SU-DHL-6 (cell line): ENCODE data around the gene TBL2.
"Not testable (repeated sequence)": the region's sequence is repeated elsewhere in the genome, so short reads cannot be mapped to it uniquely, and the experiment has no call there.

ENCODE experiments used
- H2AFZ ChIP-seq: fragments of 200-600 bp; sonication (generic); 2 replicates; pipeline ENCODE4 v1.6.1; 2014; ENCODE audit warnings: low read depth, mild to moderate bottlenecking, moderate library complexity, mixed read lengths, antibody characterized with exemption, low read length; ENCODE audit not compliant: severe bottlenecking
- H3F3A ChIP-seq: fragments of 200-600 bp; shearing (Covaris generic); 2 replicates; pipeline ENCODE4 v1.6.0; 2016; ENCODE audit warnings: antibody characterized with exemption, mild to moderate bottlenecking; ENCODE audit not compliant: insufficient read depth
- H3K27ac ChIP-seq: fragments of 200-600 bp; sonication (generic); 2 replicates; pipeline ENCODE4 v1.5.1; 2016; ENCODE audit warnings: low read depth, mild to moderate bottlenecking, low read length, moderate library complexity, mixed read lengths
- H3K27me3 ChIP-seq: fragments of 200-600 bp; sonication (generic), shearing (Covaris generic); 2 replicates; pipeline ENCODE4 v1.6.0; 2014; ENCODE audit warnings: mild to moderate bottlenecking, low read length
- H3K36me3 ChIP-seq: fragments of 200-600 bp; sonication (generic); 2 replicates; pipeline ENCODE4 v1.6.1; 2014; ENCODE audit warnings: mild to moderate bottlenecking, low read length, mixed read lengths
- H3K4me2 ChIP-seq: fragments of 300-600, 200-600 bp; shearing (Covaris generic), sonication (generic); 2 replicates; pipeline ENCODE4 v1.6.0; 2014; ENCODE audit warnings: low read length, low read depth, mild to moderate bottlenecking; ENCODE audit not compliant: poor library complexity, severe bottlenecking
- H3K4me3 ChIP-seq: fragments of 200-600 bp; sonication (generic); 2 replicates; pipeline ENCODE4 v1.5.1; 2014; ENCODE audit warnings: antibody characterized with exemption, low read length, mild to moderate bottlenecking, mixed read lengths; ENCODE audit not compliant: insufficient read depth, poor library complexity, severe bottlenecking
- H3K79me2 ChIP-seq: fragments of 200-600 bp; sonication (generic); 2 replicates; pipeline ENCODE4 v1.6.1; 2014; ENCODE audit warnings: mild to moderate bottlenecking, low read length, moderate library complexity; ENCODE audit not compliant: insufficient read depth
- H3K9ac ChIP-seq: fragments of 200-600 bp; sonication (generic); 2 replicates; pipeline ENCODE4 v1.7.0; 2014; ENCODE audit warnings: mild to moderate bottlenecking, low read length
- H3K9me2 ChIP-seq: fragments of 200-600 bp; sonication (generic); replicated peaks from 2 replicates; pipeline ENCODE4 v1.6.1; 2014; ENCODE audit warnings: low read length; ENCODE audit not compliant: insufficient read depth
- H3K9me3 ChIP-seq: fragments of 200-600 bp; sonication (generic); 2 replicates; pipeline ENCODE4 v1.6.1; 2014; ENCODE audit warnings: low read length, mixed read lengths; ENCODE audit not compliant: insufficient read depth
- H4K20me1 ChIP-seq: fragments of 200-600 bp; sonication (generic); 2 replicates; pipeline ENCODE4 v1.6.1; 2014; ENCODE audit warnings: low read depth, mild to moderate bottlenecking, antibody characterized with exemption, low read length, moderate library complexity, mixed read lengths
- EZH2phosphoT487 ChIP-seq: fragments of 200-600 bp; sonication (generic), shearing (Covaris generic); conservative IDR thresholded peaks from 2 replicates; pipeline ENCODE4 v1.6.1; 2018; ENCODE audit warnings: mild to moderate bottlenecking, antibody characterized with exemption, low read length, moderate library complexity, mixed read lengths
- TF ChIP-seq, protein P1 (sequence below): fragments of 200-600 bp; sonication (generic); IDR thresholded peaks from one replicate; pipeline ENCODE4 v1.5.1; 2017; ENCODE audit warnings: antibody characterized with exemption, mild to moderate bottlenecking, low read length, moderate library complexity; ENCODE audit not compliant: insufficient read depth, poor library complexity, severe bottlenecking

TBL2 gene

GRCh38 chr7:73622527-73622908 lies 44.1 kb upstream of the TBL2 start:
- Histone ChIP-seq H4K20me1 (no peaks in the 10 kb centered on the region), H3K9ac (no peak overlapping the region), H3K9me3 (no peaks in the 10 kb centered on the region), H3K4me2 (no peak overlapping the region), H3K4me3 (no peak overlapping the region), H3K79me2 (no peaks in the 10 kb centered on the region), H3F3A (no peaks in the 10 kb centered on the region), H3K27ac (no peak overlapping the region), H2AFZ (no peak overlapping the region), H3K9me2 (no peaks in the 10 kb centered on the region), H3K27me3 (no peaks in the 10 kb centered on the region), H3K36me3 (no peaks in the 10 kb centered on the region)
- TF ChIP-seq, protein P1, sequence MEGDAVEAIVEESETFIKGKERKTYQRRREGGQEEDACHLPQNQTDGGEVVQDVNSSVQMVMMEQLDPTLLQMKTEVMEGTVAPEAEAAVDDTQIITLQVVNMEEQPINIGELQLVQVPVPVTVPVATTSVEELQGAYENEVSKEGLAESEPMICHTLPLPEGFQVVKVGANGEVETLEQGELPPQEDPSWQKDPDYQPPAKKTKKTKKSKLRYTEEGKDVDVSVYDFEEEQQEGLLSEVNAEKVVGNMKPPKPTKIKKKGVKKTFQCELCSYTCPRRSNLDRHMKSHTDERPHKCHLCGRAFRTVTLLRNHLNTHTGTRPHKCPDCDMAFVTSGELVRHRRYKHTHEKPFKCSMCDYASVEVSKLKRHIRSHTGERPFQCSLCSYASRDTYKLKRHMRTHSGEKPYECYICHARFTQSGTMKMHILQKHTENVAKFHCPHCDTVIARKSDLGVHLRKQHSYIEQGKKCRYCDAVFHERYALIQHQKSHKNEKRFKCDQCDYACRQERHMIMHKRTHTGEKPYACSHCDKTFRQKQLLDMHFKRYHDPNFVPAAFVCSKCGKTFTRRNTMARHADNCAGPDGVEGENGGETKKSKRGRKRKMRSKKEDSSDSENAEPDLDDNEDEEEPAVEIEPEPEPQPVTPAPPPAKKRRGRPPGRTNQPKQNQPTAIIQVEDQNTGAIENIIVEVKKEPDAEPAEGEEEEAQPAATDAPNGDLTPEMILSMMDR = no peak
- no peak for TF ChIP-seq EZH2phosphoT487

DNA sequence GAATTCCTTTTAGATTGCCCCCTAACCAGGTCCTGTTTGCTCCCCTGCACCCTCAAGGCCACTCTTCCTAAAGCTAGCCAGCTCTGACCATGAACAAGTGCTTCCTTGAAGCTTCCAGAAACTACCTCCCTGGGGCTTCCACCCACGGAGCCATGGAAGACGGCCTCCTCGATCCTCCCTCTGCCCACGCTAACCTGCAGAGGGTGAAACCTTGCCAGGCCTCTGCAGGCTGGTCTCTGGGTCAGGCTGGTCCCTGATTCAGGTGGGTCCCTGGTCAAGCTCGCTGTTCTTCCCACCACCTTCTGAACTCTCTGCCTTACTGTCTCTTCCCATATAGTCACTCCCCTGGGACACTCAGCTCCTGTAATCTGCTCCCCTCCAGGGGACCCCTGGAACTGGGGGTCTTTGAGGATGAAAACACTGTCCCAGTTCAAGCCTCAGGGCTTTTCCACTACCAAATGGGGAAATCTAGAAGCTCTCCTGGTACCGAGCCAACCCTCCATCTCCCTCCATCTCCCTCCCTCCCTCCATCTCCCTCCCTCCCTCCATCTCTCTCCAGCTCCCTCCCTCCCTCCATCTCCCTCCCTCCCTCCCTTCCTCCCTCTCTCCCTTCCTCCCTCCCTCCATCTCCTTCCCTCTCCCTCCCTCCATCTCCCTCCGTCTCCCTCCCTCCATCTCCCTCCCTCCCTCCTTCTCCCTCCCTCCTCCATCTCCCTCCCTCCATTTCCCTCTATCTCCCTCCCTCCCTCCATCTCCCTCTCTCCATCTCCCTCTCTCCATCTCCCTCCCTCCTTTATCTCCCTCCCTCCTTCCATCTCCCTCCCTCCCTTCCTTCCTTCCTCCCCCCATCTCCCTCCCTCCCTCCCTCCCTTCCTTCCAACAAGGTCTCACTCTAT lies 43.0 kb upstream of the TBL2 start:
- no peak overlapping the region for H3K9ac ChIP-seq
- no peak overlapping the region for H3K4me3 ChIP-seq
- H2AFZ ChIP-seq = no peak overlapping the region
- H3F3A ChIP-seq = no peaks in the 10 kb centered on the region
- H4K20me1 ChIP-seq = no peaks in the 10 kb centered on the region
- no peaks in the 10 kb centered on the region for H3K27me3 ChIP-seq
- H3K27ac ChIP-seq = no peak overlapping the region
- H3K36me3 ChIP-seq = no peaks in the 10 kb centered on the region
- H3K4me2 ChIP-seq = no peak overlapping the region
- TF ChIP-seq EZH2phosphoT487 = no peak
- TF ChIP-seq, protein P1 = no peak
- no peaks in the 10 kb centered on the region for H3K9me3 ChIP-seq
- H3K79me2 ChIP-seq = no peaks in the 10 kb centered on the region
- no peaks in the 10 kb centered on the region for H3K9me2 ChIP-seq

GRCh38 chr7:73619394-73619793 lies 41.0 kb upstream of the TBL2 start:
- not testable (repeated sequence) for H3K9me3 ChIP-seq, H3K4me2 ChIP-seq, H3K79me2 ChIP-seq, H3K36me3 ChIP-seq, H4K20me1 ChIP-seq, H3K4me3 ChIP-seq, H2AFZ ChIP-seq, H3K9ac ChIP-seq, H3F3A ChIP-seq, H3K27ac ChIP-seq, H3K9me2 ChIP-seq, H3K27me3 ChIP-seq

DNA sequence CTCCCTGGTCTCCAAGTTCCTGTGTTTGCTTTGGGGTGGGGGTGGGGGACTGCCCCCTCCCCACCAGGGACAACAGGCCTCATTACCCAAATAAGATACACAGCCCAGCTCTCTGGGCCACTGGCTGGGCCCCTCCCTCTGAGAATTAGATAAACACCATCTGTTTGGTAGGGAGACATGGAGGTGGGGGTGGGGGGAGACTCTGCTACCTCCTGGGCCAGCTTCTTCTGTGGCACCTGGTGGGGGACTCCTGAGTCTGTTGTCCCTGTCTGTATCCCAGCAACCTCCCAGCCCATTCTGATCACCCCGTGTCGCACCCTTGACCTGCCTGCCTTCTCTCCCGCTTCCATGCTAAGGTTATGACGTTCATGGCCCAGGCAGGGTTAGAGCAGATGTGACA lies 40.2 kb upstream of the TBL2 start:
- no peak overlapping the region for H3K9ac ChIP-seq
- no peak overlapping the region for H3K4me3 ChIP-seq
- H3K79me2 ChIP-seq = no peaks in the 10 kb centered on the region
- H3K36me3 ChIP-seq = no peaks in the 10 kb centered on the region
- H3K9me2 ChIP-seq = no peaks in the 10 kb centered on the region
- H3F3A ChIP-seq = no peaks in the 10 kb centered on the region
- H3K27me3 ChIP-seq = no peaks in the 10 kb centered on the region
- H3K9me3 ChIP-seq = no peaks in the 10 kb centered on the region
- H3K4me2 ChIP-seq = no peak overlapping the region
- H2AFZ ChIP-seq = no peak overlapping the region
- H3K27ac ChIP-seq = no peak overlapping the region
- no peaks in the 10 kb centered on the region for H4K20me1 ChIP-seq
- no peak for TF ChIP-seq EZH2phosphoT487
- TF ChIP-seq, protein P1 = no peak

DNA sequence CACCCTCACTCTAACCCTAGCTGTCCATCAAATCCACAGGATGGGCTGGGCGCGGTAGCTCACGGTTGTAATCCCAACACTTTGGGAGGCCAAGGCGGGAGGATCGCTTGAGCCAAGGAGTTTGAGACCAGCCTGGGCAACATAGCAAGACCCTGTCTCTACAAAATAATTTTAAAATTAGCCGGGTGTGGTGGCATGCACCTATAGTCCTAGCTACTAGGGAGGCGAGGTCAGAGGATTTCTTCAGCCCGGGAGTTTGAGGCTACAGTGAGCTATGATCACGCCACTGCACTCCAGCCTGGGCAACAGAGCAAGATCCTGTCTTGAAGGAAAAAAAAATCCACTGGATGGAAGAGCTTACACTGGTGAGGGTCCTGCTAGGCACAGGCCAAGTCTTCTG lies 39.1 kb upstream of the TBL2 start:
- not testable (repeated sequence) for H3F3A ChIP-seq, H3K9me2 ChIP-seq, H3K36me3 ChIP-seq, H2AFZ ChIP-seq, H4K20me1 ChIP-seq, H3K27ac ChIP-seq, H3K9ac ChIP-seq, H3K4me2 ChIP-seq, H3K27me3 ChIP-seq, H3K4me3 ChIP-seq, H3K79me2 ChIP-seq, H3K9me3 ChIP-seq
